LNCaP clone FGC (cell line): ENCODE results near the gene CDR2.

Experiments used
- DNase-seq: peaks from one replicate; pipeline ENCODE4 v3.0.0-alpha.2; 2011; ENCODE audit warnings: low read depth
- H3K4me3 ChIP-seq: 2 replicates; pipeline ENCODE4 v1.5.1; 2011; ENCODE audit warnings: mild to moderate bottlenecking, low read depth, low read length, control low read depth
- CTCF ChIP-seq: IDR thresholded peaks from 2 replicates; pipeline ENCODE4 v1.5.1; 2012; ENCODE audit warnings: mild to moderate bottlenecking; ENCODE audit not compliant: control insufficient read depth, insufficient read depth; ENCODE audit errors: extremely low read depth

Gene CDR2

GRCh38 chr16:22322021-22322471, 52.4 kb downstream of the CDR2 start:
- no peak overlapping the region for H3K4me3 ChIP-seq
- TF ChIP-seq CTCF = no peak
- DNase-seq = no peak

GRCh38 chr16:22321340-22322001, 52.9 kb downstream of the CDR2 start:
- no peak overlapping the region for H3K4me3 ChIP-seq
- DNase-seq = peak; percentile 43
- TF ChIP-seq CTCF = peak; percentile 94

GRCh38 chr16:22320572-22321339, 53.7 kb downstream of the CDR2 start:
- DNase-seq = no peak
- no peak overlapping the region for H3K4me3 ChIP-seq
- TF ChIP-seq CTCF = no peak

- no peak for DNase-seq
- TF ChIP-seq CTCF = peak; percentile 55
- no peak overlapping the region for H3K4me3 ChIP-seq
Measured at GRCh38 chr16:22318690-22319358, 55.6 kb downstream of the CDR2 start.

- no peak overlapping the region for H3K4me3 ChIP-seq
- DNase-seq = no peak
- no peak for TF ChIP-seq CTCF
Measured at GRCh38 chr16:22317625-22318024, 56.8 kb downstream of the CDR2 start.

GRCh38 chr16:22317001-22317530, 57.4 kb downstream of the CDR2 start:
- H3K4me3 ChIP-seq = no peak overlapping the region
- no peak for DNase-seq
- no peak for TF ChIP-seq CTCF
